Measurements from ENCODE around the gene CD55.
"Not testable (repeated sequence)": the region's sequence is repeated elsewhere in the genome, so short reads cannot be mapped to it uniquely, and the experiment has no call there.

The CD55 gene

DNA sequence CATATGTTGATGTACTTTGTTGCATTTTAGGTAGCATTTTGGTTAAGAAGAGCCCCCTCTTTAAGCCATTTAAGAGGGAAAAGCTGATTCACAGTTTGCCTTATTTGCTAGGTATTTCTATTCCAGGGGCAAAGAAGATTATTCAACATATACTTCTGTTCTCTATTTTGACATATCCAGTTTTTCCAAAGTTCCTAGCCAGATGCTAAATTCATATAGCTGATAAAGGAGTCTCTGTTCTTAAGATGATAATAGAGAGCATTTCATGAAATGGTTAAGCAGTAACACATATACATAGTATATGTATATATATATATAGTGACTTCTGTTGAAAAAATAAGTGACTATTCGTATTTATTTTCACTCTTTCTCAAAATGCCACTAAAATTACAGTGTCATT, 15.5 kb upstream of the CD55 start:
- DNase-seq, result no peak

DNA sequence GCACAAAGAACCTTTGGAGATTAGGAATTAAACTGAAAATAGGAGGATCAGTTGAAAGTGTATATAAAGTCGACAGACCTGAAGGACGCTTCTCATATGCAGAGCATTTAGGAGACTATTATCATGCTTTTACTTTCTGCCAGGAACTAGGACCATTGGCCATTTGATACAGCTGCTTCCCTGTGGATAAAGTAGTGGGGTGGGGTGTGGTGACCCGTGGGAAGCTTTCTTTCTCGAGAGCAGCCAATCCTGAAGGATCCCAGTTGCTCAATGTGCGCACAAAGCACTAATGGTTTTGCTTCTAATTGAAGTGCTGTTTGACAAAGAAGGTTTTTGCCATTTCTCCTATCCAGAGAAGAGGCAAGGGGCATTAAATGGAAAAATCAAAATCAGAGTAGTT, 14.9 kb upstream of the CD55 start:
- no peak for DNase-seq

DNA sequence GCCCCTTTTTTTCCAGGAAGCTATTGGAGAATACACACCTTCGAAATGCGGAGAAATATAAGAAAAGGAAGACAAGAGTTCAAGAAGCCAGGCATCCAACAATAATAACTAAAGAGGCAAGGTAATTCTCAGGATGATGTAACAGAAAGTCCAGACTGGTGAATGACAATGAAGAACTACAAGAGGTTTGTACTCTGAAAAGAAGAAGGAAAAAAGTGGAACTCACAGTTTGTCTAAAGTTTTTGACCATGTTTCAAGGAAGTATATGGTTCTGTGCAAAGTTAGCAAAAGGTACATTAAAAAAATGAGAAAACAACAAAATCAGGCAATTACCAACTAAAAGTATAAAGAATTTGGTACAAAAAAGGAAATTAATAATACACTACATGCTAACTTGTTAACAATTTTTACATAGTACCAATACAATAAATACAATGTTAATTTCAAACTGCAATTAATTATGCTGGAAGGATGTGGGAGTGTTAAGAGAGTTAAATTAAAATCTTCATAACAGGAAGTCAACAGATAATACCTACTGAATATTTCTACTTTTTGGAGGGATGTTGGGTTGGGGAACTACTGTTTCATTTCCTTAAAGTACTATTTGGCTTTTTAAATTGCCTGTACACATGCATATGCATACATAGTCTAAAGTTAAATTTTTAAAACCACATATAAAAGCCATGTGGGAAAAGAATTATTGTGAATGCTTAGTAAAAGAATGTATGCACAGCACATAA, 12.9 kb upstream of the CD55 start:
- DNase-seq, result no peak

DNA sequence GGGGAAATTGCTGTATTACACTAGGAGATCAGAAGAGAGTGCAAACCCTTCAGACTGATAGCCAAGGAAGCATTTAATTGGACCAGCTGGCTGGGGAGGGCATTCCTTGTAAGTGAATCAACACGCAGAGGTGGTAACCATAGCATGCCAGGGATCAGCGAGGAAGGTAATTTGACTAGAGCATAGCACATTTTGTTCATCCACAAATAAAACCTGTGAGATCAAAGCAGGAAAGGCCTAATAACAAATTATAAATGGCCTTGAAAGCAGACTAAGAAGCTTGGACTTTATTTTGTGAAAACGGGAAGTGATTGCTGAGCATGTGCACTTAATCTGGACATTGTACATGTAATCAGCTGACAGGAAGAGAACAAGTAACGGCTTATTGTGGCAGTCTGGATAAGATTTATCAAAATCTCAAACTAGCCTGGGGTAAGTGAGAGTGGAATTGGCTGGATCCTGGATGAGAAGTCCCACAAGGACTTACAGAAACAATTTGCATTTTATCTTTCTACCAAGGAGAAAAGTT, 11.7 kb upstream of the CD55 start:
- DNase-seq, result peak; percentile 20

DNA sequence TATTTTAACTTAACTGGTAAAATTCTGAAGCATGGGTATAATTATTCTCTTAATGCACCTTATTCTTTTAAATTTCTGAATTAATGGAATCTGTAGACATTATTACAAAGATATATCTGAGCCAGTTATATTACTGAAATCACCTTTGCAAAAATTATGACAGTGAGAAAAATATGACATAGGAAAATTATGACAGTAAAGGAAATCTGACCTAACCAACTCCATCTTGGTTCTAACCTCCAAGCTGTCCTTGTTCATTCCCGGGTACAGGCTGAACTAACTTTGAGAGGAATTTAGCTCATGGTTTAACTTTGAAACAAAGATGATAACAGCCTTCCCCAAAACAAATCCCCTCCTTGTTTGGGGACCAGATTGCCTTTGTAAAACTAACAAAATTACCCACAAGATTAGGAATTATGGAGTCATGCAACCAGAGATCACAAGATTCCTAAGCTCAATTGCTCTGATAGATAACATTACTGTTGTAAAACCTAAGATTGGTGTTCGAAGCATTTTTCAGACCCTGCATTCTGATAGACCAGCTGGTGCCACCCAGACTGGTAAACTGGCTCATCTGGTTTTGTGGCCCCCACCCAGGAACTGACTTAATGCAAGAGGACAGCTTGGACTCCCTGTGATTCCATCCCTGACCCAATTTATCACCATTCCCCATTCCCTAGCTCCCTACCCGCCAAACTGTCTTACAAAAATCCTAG, 9.4 kb upstream of the CD55 start:
- DNase-seq, result no peak

DNA sequence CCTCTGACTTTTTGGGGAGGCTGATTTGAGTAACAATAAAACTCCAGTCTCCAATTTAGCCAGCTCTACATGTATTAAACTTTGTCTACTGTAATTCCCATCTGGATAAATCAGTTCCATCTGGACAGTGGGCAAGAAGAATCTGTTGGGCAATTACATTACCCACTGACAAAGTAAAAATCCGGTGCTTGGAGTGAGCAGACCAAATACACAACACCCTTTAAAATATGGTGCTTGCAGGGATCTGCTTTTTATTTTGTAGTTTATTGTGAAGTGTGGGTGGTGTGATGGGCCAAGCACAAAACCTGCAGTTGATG, 8.9 kb upstream of the CD55 start:
- no peak for DNase-seq

DNA sequence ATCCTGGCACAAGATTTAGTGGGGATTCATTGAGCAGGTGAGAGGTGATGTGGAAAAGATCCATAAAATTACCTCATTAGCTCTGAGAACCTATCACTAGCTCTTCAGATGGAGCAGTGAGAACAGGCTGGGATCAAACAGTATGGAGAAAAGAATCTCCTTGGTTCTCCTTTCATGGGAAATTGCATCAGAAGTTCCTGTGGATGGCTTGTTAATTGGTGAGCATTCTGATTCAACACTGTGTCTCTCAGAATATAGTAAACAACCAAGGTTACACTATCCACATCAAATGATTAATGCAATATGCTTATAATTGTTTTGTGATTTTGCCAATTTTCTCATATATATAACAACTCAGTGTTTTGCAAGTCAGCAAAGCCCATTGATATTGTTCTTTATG, 8.3 kb upstream of the CD55 start:
- no peak for DNase-seq

DNA sequence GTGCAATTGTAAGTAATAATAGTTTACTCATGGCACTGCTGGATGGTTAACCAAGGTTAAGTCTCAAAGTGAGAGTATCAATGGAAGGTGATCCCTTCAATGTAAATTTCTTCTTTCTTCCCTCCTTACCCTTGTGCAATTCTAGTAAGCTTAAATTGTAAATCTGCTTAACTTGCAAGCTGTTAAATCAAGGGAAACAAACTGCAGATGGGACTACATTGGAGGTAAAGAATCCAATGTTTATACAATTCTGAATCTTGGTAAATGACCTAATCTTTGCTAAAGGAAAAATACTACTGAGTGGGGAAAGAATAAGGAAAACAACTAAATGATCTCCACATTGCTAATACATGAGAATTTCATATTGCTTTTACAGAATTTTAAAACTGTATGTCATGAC, 6.7 kb upstream of the CD55 start:
- peak; percentile 18 for DNase-seq

DNA sequence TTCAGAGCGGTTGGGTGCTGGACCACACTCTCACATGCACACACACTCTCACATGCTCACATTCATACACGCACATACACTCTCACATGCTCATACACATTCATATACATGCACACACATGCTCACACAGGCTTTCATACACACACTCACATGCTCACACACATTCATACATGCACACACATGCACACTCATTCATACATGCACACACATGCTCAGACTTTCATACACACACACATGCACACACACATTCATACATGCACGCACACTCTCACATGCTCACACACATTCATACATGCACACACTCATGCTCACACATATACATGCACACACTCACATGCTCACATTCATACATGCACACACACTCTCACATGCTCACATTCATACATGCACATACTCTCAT, 6.0 kb upstream of the CD55 start:
- no peak for DNase-seq

DNA sequence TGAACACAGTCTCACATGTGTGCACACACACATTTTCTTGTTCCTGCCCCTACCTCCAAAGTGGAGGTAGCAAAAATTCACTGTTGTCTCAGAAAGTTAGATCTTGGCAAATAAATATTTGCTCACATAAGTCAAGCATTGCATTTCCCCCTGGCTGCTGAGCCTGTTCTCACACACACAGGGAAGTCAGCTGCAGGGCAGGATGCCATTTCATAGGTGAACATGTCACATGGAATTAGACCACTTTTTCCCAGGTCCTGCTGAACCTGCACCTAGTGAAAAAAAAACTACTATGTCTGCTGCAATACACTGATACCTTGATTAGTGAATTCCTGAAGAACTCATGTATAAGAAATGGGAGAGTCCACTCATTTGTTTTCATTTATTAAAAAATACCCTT, 5.3 kb upstream of the CD55 start:
- DNase-seq, result no peak

DNA sequence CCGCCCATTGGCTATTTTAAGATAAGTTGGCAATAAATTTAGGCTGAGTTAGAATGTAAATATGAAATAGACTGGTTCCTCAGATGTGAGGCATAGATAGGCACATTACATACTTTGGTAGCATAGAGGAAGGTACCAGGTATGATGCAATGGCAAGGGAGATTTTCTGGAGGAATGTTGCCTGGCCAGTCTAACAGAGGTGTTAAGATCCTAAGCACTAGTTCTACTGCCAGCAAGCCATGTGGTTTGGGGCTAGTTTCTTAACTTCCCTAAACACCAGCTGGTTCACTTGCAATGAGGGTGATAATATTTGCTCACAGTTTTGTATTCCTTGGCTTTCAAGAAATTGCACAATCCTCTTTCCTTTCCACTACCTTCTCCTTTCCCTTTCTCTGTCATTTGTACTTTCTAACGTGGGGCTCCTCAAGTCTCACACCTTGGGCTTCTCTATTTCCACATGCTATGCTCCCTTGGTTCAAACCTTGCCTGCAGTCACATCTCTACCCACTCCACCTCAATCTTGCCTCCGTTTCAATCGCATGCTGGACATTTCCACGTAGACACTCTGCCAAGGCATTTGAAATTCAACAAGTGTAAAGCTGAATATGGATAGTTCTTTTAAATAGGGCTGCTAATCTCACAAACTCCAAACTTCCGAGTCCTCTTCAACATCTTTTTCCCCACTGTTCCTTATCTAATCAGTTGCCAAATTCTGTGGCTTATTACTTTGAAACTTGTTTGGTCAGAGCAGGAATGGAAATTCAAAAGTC, 4.7 kb upstream of the CD55 start:
- peak; percentile 35 for DNase-seq

DNA sequence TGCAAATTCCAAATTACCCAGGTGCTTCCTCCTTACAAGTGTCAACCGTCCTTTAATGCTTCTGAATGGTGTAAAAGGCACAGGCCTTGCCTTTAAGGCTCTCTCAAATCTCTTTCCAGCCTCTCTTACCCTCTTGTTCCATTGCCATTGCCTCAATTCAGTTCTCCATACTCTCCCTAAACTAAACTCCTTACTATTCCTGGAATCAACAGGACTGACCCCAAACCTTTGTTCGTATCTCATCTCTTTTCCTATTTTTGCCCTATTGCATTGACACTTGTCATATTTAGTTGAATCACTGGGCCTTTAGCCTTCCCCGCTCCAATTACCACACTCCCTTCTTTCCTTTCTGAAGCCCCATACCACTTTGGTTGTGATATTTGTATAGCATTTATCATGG, 3.9 kb upstream of the CD55 start:
- no peak for DNase-seq

DNA sequence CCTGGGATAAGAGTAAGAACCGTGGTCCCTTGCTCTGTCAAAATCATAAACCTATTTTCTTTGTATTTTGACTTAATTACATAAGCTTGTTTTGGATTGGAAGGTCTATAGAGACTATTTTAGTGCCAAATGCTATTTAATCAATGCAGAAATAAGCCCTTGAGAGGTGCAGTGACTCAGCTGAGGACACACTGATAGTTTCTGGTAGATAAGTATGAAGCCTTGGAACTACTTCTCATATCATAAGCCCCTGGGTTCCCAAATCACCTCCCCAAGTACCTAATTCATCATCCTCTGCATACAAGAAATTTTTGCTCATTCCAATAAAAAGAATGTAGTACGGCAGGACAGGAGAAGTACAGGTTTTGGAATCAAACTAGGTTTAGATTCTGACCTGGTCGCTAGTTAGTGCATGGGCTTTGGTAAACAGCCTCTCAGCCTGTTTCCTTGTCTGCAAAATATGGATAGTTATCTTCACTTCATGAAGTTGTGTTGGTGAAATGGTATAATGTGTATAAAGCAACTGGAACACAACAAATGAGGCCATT, 3.3 kb upstream of the CD55 start:
- no peak for DNase-seq

DNA sequence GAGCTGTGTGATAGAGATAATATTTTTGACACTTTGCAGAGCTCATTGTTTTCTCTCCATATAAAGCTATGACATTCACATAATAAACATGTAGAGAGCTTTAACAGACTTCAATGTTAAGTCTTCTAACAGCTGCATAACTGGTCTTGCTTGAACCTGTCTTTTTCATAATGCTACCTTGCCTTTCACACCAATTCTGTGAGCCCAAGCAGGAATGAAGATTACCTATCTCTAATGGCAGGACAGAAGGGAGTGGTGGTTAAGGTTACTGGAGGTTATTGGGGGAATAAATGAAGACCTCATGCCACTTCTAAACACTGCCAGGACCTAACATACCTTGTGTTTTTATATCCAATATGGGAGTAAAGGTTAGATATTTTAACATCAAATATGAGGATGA, 2.3 kb upstream of the CD55 start:
- DNase-seq, result no peak

DNA sequence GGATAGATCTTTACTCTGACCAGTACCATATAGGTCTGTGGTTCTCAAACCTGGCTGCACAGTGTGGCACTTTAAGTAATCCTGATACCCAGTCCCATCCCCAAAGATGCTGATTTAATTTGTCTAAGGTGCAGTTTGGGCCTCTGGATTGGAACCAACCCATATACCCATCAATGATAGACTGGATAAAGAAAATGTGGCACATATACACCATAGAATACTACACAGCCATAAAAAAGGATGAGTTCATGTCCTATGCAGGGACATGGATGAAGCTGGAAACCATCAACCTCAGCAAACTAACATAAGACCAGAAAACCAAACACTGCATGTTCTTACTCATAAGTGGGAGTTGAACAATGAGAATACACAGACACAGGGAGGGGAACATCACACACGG, 1.4 kb upstream of the CD55 start:
- DNase-seq, result not testable (repeated sequence)

DNA sequence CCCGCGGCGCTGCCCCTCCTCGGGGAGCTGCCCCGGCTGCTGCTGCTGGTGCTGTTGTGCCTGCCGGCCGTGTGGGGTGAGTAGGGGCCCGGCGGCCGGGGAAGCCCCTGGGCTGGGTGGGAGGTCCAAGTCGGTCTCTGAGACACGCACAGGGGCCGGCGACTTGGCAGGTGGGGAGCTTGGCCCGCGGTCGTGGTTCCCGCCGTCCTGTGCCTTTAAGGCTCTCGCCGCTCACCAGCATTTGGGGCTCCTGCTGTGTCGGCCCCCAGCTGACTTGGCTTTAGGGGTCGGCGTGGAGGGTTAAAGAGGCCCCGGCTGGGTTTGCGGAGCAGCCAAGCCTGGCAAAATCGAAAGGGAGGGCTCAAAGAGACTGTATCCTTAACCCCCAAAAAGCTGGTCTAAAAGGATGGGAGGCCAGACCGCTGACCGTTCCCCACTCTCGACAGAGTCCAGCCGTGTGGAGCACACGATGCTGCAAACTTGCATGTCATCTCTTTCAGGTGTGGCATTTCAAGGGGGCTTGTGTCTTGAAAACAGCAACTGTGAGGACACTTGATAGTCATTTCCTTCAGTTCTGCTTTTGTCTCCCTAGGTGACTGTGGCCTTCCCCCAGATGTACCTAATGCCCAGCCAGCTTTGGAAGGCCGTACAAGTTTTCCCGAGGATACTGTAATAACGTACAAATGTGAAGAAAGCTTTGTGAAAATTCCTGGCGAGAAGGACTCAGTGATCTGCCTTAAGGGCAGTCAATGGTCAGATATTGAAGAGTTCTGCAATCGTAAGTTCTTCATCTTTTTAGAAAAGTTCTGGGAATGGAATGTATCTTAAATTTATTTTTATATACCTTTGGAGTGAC, 540 bp downstream of the CD55 start:
- peak; percentile 81 for DNase-seq

DNA sequence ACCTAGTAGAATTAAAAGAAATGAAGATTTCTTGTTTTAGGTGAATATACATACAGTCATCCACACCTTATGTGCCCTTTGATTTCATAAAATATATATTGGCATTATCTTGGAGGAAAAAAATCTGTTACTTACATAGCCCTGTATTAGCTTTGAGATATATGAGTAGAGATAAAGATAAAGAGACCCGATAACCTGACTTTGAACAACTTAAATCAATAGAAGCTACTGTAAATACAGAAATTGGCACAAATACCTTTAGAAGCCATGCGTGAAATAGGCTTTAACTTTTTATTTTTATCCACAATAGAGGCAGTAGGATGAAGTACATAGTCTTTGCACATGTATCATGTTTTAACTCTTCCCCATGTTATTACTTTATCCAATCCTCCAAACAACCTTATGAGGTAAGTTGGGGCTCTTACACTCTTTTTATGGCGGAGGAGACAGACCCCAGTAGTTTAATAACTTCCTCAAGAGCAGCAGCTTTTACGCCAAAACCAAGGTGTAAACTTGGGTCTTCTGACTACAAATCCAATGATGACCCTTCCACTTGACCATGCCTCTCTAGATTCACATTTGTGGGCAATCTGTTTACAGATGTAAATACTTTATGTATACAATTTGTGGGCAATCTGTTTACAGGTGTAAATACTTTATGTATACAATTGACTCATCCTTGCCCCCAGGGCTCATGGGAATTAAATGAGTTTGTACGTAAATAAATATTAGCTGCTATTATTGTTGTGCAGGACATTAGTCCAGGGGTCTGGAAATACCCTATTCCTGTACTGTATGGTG, 2.1 kb downstream of the CD55 start:
- no peak for DNase-seq

DNA sequence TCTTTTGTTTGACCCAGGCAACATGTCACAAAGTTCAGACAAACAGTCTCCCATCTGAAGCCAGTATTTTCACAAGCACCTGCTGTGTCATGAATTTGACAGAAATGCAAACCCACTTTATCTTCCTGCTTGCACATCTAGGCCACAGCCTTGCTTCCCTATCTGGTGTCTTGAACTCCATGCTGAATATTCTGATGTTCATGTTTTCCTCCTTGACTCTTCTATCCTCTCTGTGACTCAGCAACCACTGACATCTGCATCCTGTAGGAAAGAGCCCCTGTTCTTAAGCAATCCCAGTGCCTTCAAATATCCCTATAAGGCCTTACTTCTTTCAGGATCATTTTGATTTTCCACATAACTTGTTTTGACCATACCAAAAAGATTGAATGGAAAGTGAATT, 6.5 kb downstream of the CD55 start:
- DNase-seq, result no peak

DNA sequence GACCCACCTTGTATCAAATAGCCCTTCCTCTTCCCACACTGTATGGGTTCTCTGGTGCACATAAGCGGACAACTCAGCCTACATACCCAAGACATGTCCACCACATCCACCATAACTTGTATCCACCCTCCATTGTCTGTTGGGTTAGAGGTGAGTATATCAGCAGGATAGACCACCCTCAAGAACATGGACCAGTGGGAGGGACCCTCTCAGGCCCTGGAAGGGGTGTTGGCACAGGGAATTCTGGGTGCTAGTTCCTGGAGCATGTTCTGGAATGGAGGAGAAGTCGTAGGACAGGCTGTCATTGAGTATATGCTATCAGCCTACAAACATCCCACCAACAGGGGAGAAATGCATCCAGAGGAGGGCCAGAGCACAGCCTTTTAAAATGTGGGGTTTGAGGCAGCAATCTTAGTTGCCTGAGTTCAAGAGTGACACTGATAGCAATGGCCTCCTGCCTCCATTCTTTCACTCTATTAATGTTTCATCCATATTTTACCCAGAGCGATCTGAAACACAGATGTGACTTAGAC, 7.5 kb downstream of the CD55 start:
- DNase-seq, result no peak

DNA sequence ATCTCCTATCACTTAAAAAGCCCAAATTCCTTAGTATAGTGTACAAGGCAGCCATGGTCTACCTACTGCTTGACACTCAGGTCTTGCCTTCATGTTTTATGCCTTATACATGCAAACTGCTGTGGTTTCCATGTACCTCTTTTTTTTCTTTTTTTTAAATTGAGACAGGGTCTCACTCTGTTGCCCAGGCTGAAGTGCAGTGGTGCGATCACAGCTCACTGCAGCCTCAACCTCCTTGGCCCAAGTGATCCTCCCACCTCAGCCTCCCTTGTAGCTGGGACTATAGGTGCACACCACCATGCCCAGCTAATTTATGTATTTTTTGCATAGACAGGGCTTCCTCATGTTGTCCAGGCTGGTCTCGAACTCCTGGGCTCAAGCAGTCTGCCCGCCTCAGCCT, 8.0 kb downstream of the CD55 start:
- no peak for DNase-seq

DNA sequence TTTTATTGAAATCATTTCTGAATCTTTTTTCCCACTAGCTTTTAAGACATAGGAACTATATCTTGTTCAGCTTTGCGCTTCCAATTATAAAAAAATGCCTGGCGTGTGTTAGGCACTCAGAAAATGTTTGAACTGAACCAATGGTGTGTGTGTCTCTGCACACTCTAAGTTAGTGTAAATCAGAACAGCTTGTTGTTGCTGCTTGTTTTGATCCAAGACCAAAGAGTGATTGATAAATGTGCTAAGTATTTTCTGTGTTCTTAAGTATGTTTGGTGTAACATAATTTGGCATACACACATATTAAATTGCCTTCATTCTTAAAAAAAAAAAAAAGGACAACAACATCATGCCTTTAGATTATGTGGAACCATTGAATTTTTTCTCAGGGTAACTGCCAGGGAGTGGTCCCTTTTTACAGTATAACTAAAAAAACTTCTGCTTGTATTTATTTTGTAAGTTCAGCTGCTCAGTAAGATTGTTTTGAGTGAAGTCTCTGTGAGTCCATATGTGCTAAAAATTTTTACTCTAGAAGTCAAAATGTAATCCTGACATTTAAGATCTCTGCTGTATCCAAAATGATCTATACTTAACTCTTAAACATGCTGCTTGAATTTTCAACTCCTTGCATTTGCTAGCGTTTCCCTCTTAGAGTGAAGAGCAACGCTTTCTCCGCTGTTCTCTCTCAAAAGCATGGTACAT, 8.7 kb downstream of the CD55 start:
- no peak for DNase-seq

Measured in eye (tissue), 1 donor.